GM06990 (cell line): Measurements from ENCODE around the gene HDAC10.

Experiments
- DNase-seq: peaks from one replicate; pipeline ENCODE4 v3.0.0-alpha.2; 2011; ENCODE audit not compliant: insufficient read length; ENCODE audit errors: extremely low read depth
- H3K27me3 ChIP-seq: replicated peaks from 2 replicates; pipeline ENCODE4 v1.6.0; 2011; ENCODE audit warnings: low read length; ENCODE audit not compliant: control insufficient read depth, insufficient read depth
- H3K36me3 ChIP-seq: 2 replicates; pipeline ENCODE4 v1.5.1; 2011; ENCODE audit warnings: low read length; ENCODE audit not compliant: control insufficient read depth, insufficient read depth
- H3K4me3 ChIP-seq: replicated peaks from 2 replicates; pipeline ENCODE4 v1.5.1; 2011; ENCODE audit warnings: low read depth, mild to moderate bottlenecking, control low read depth, low read length
- TF ChIP-seq, protein P1 (sequence below): IDR thresholded peaks from 2 replicates; pipeline ENCODE4 v1.5.1; 2011; ENCODE audit warnings: low read length, control low read depth, mild to moderate bottlenecking, inconsistent platforms; ENCODE audit not compliant: insufficient read depth, poor library complexity, severe bottlenecking

The HDAC10 gene

DNA sequence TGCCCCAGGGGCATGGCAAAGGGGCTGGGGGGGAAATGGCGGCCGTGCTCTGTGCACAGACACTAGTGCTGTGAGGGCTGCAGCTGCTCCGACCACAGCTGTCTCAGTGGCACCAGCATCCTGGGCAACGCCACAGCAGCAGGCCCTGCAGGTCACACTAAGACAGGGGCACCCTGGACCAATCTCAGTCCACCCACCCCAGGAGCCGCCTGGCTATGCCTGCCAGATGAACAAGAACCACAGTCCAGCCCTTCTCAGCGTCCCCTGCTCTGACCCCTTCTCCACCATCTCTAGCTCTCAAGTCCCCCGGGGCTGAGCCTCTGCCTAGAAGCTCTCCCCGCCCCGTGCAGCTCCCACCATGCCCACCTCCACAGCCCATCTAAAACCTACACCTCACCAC is 22.7 kb downstream of the HDAC10 start:
- DNase-seq: no peak
- H3K4me3 ChIP-seq: no peak overlapping the region
- TF ChIP-seq, protein P1, sequence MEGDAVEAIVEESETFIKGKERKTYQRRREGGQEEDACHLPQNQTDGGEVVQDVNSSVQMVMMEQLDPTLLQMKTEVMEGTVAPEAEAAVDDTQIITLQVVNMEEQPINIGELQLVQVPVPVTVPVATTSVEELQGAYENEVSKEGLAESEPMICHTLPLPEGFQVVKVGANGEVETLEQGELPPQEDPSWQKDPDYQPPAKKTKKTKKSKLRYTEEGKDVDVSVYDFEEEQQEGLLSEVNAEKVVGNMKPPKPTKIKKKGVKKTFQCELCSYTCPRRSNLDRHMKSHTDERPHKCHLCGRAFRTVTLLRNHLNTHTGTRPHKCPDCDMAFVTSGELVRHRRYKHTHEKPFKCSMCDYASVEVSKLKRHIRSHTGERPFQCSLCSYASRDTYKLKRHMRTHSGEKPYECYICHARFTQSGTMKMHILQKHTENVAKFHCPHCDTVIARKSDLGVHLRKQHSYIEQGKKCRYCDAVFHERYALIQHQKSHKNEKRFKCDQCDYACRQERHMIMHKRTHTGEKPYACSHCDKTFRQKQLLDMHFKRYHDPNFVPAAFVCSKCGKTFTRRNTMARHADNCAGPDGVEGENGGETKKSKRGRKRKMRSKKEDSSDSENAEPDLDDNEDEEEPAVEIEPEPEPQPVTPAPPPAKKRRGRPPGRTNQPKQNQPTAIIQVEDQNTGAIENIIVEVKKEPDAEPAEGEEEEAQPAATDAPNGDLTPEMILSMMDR: no peak
- no peaks in the 10 kb centered on the region for H3K27me3 ChIP-seq
- peaks cover 23% of the 10 kb centered on the region for H3K36me3 ChIP-seq

DNA sequence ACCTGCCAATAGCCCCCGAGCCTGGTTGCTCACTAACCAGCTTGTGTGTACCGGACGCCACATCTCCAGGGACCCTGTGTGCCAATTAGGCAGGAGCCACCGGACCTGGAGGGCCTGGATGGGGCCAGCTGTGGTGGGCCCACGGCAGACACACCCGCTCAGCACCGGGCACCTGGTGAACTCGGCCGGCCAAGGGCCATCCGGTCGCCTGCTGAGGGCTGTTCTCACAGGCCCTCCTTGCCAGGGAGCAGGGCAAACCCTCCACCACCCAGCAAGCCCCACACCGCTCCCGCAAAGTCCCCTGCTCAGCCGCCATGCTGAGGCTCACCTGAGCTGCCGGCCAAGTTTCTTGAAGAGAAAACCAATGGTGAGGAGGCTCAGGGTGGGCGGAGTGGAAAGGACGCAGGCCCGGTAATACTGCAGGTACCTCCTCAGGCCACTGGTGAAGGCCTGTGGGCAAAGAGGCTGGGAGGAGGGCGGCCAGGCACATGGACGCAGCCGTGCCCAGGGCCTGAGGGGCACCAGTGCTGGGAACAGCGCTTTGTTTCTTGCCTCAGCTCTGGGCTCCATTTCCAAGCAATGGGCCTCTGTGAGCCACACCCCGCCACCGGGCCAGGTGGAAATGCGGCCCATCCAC is 23.4 kb downstream of the HDAC10 start:
- H3K27me3 ChIP-seq: no peaks in the 10 kb centered on the region

DNA sequence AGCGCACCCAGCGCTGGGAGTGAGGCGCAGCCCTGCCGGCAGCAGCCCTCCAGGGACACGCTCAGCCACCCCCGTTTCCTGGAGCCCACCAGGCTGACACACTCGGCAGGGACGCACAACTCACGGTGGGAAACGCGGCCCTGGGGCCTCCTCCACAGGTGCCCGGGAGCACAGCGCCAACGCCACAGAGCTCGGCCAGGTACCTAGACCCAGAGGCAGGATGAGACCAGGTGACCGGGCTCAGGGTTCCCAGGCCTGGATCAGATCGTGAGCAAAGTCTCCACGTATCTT is 24.2 kb downstream of the HDAC10 start:
- no peak for DNase-seq
- Histone ChIP-seq H3K27me3 (no peaks in the 10 kb centered on the region), H3K4me3 (no peak overlapping the region), H3K36me3 (peaks cover 35% of the 10 kb centered on the region)
- TF ChIP-seq, protein P1: no peak

More for the DNA sequence above, 23.4 kb downstream of the HDAC10 start:
- TF ChIP-seq, protein P1: no peak
- peaks cover 28% of the 10 kb centered on the region for H3K36me3 ChIP-seq
- H3K4me3 ChIP-seq: no peak overlapping the region
- no peak for DNase-seq

DNA sequence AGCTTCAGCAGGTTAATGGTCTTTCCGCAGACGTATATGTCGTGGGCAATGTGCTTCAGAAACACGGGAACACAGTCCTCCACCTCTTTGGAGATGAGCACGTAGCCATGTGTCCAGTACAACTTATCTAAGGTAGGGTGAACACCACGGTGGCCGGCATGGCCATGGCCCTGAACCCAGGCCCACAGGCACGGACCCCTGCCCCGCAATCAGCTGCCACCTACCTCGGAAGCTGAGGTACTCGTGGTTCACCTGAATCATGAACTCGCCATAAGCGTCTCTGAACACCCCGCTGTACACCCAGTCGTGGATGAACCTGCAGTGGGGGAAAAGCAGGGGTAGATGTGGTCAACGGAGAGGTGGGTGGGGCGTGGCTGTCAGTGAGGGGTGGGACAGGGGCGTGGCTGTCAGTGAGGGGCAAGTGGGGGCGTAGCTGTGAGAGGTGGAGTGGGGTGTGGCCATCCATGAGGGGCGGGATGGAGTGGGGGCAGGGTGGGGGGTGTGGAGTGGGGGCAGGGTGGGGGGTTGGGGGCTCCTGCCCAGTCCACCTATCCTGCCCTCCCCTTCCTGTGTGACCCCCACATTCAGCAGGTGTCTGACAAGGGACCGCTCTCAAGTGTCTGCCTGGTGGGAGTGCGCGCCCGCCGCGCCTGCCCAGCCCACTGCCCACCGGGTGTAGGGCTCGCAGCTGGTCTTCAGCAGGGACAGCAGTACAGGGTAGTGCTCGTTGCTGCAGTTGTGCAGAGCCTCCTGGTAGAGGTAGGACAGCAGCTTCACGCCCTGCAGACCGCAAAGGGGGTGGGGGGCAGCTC is 24.8 kb downstream of the HDAC10 start:
- no peak for DNase-seq
- Histone ChIP-seq H3K4me3 (no peak overlapping the region), H3K27me3 (no peaks in the 10 kb centered on the region), H3K36me3 (peaks cover 39% of the 10 kb centered on the region)
- TF ChIP-seq, protein P1: no peak

DNA sequence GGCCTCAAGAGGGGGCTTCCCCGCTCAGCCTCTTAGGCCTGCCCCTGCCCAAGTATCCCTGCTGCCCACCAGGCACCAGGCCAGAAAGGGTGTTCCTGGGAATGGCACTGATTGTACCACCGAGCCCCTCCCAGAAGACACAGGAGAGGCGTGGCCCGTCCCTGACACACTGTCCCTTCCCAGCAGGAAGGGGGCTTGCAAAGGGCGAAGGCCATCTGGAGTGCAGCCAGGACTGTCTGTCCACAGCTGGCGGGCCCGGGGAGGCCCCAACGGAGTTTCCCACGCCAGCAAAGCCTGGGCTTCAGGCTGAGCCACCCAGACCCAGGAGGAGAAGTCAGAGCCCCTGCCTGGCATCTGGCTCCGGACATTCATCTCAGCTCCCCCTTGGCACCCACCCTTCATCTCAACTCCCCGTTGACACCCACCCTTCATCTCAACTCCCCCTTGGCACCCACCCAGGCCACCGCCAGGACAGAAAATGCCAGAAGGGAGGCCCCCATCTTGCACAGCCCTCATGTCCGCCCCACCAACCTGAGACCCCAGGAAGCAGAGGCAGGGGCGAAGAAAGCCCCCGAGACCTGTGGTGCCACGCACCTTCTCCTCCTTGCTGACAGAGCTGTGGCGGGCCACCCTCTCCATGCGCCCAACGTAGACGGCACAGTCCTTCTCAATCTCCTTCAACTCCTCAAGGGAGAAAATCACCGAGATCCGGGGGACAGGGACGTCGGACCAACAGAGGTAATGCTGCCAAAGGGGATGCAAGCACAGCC is 25.7 kb downstream of the HDAC10 start:
- TF ChIP-seq, protein P1: no peak
- DNase-seq: no peak
- H3K36me3 ChIP-seq: peaks cover 44% of the 10 kb centered on the region
- no peak overlapping the region for H3K4me3 ChIP-seq
- H3K27me3 ChIP-seq: no peaks in the 10 kb centered on the region
